ENCODE results near the gene ADPRM.

Gene ADPRM

DNA sequence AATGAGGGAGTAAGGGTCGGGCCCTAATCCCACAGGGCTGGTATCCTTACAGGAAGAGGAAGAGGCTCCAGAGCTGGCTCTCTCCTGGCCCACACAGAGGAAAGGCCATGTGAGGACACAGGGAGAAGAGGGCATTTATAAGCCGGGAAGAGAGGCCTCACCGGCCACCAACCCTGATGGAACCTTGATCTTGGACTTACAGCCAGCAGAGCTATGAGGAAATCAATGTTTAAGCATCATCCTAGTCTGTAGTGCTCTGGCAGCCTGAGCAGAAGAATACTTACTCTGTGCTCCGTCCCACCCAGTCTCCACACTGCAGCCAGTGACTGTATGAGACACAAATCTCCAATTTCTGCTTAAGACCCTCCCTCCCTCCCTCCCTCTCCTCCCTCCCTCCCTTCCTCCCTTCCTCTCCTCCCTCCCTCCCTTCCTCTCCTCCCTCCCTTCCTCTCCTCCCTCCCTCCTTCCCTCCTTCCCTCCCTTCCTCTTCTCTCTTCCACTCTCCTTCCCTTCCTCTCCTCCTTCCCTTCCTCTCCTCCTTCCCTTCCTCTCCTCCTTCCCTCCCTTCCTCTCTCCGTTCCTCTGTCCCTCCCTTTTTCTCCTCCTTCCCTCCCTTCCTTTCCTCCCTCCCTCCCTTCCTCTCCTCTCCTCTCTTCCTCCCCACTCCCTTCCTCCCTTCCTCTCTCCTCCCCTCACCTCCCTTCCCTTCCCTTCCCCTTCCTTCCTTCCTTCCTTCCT lies 41.3 kb downstream of the ADPRM start:
- DNase-seq (ENCODE audit: insufficient read length, low spot score) = no peak
- no peak for FAIRE-seq
- TF ChIP-seq CTCF (IDR thresholded peaks at IDR 0.05; ENCODE audit: insufficient read depth, missing control alignments) = no peak

DNA sequence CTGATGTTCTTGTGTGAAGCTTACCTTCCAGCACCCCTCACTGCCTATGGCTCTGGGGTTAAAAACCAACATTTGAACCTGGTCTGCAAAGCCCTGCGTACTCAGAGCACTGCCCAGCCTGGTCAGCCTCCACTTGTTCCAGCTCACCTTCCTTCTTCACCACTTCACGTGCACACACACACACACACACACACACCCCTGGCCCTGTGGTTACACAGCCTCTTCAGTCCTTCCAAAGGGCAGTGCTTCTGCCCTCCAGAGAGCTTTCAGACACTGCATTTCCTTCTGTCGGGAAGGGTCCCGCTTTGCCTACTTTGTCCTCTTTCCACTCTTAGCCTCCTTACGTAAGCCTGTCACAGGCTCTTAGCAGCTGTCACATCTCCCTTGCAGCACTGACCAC lies 42.0 kb downstream of the ADPRM start:
- DNase-seq (ENCODE audit: insufficient read length, low spot score) (no peak), FAIRE-seq (no peak)
- no peak for TF ChIP-seq CTCF (IDR thresholded peaks at IDR 0.05; ENCODE audit: insufficient read depth, missing control alignments)

GRCh38 chr17:10741416-10742135 lies 44.2 kb downstream of the ADPRM start:
- no peak for TF ChIP-seq CTCF (IDR thresholded peaks at IDR 0.05; ENCODE audit: insufficient read depth, missing control alignments)
- DNase-seq (ENCODE audit: insufficient read length, low spot score) = no peak
- no peak for FAIRE-seq

GRCh38 chr17:10742431-10742830 lies 45.0 kb downstream of the ADPRM start:
- TF ChIP-seq CTCF (IDR thresholded peaks at IDR 0.05; ENCODE audit: insufficient read depth, missing control alignments) = no peak
- no peak for FAIRE-seq
- DNase-seq (ENCODE audit: insufficient read length, low spot score) = no peak

GRCh38 chr17:10743316-10744009 lies 46.1 kb downstream of the ADPRM start:
- no peak for DNase-seq (ENCODE audit: insufficient read length, low spot score)
- no peak for FAIRE-seq
- no peak for TF ChIP-seq CTCF (IDR thresholded peaks at IDR 0.05; ENCODE audit: insufficient read depth, missing control alignments)

GRCh38 chr17:10744501-10745000 lies 47.2 kb downstream of the ADPRM start:
- no peak for TF ChIP-seq CTCF (IDR thresholded peaks at IDR 0.05; ENCODE audit: insufficient read depth, missing control alignments)
- DNase-seq (ENCODE audit: insufficient read length, low spot score) (no peak), FAIRE-seq (no peak)

All from D721Med (cell line).